Mesodermal cell (in vitro differentiated cells): Measurements from ENCODE around the gene PFAS. TPM values are rescaled to one million over a fixed set of nuclear protein-coding genes. Genes with fewer than 3 reads are reported as not detected.
A peak's percentile ranks its signal among the peaks of the same experiment; 100 is the strongest.
"Not testable (repeated sequence)": the region's sequence is repeated elsewhere in the genome, so short reads cannot be mapped to it uniquely, and the experiment has no call there.

Experiments used
- H3K27ac ChIP-seq: 2 replicates; pipeline ENCODE4 v1.7.0; 2013; ENCODE audit warnings: mild to moderate bottlenecking, low read depth, low read length, moderate library complexity; ENCODE audit not compliant: severe bottlenecking
- H3K36me3 ChIP-seq: 2 replicates; pipeline ENCODE4 v1.7.1; 2013; ENCODE audit warnings: mild to moderate bottlenecking, low read length, moderate library complexity; ENCODE audit not compliant: control insufficient read depth, insufficient read depth
- H3K4me1 ChIP-seq: one replicate; pipeline ENCODE4 v1.7.1; 2013; ENCODE audit warnings: mild to moderate bottlenecking, low read length; ENCODE audit not compliant: insufficient read depth, control insufficient read depth, poor library complexity, severe bottlenecking
- H3K4me3 ChIP-seq: 2 replicates; pipeline ENCODE4 v1.7.0; 2013; ENCODE audit warnings: low read length, control low read depth, mild to moderate bottlenecking; ENCODE audit not compliant: insufficient read depth, poor library complexity, severe bottlenecking; ENCODE audit errors: extremely low read depth
- H3K9me3 ChIP-seq: 2 replicates; pipeline ENCODE4 v1.7.1; 2013; ENCODE audit warnings: mild to moderate bottlenecking, low read length, moderate library complexity; ENCODE audit not compliant: control insufficient read depth
- WGBS, 2 experiments: methylation state at CpG; one replicate each; pipeline ENCODE4 v1.1.5; 2013; ENCODE audit warnings: missing lambda C conversion rate in 2 of 2; ENCODE audit not compliant: insufficient coverage in 2 of 2; 5-methylcytosine and 5-hydroxymethylcytosine counted together
- polyA plus RNA-seq, 2 experiments: library from polyadenylated mRNA; stranded (reverse); fragments of 50-300 nt; gene quantifications; one replicate each; pipeline ENCODE4 v1.2.3, GENCODE V29; 2013

The PFAS gene
- polyA plus RNA-seq (2013, experiment 1 of 2) = 23.6 TPM
- 22.0 TPM for polyA plus RNA-seq (2013, experiment 2 of 2)

GRCh38 chr17:8248751-8249607 lies at the start of gene PFAS:
PFAS (plus strand) TSS chr17:8249289; CDS start chr17:8253938, 4,649 bp downstream.
- peak within 1 kb of the TSS; percentile 96 for H3K27ac ChIP-seq
- peaks cover 9% of the 10 kb centered on the region for H3K4me1 ChIP-seq
- H3K36me3 ChIP-seq = peaks cover 12% of the 10 kb centered on the region
- WGBS, 2 experiments = 0 to 1% methylated on average over 53 to 56 of the region's 58 CpGs
- H3K4me3 ChIP-seq = peak within 1 kb of the TSS; percentile 78
- H3K9me3 ChIP-seq = no peaks in the 10 kb centered on the region

- no peak overlapping the region for H3K4me3 ChIP-seq
- H3K36me3 ChIP-seq = peaks cover 64% of the 10 kb centered on the region
- no peak overlapping the region for H3K27ac ChIP-seq
- H3K4me1 ChIP-seq = peaks cover 4% of the 10 kb centered on the region
- no peaks in the 10 kb centered on the region for H3K9me3 ChIP-seq
- 84 to 91% methylated on average over 12 to 14 of the region's 19 CpGs for WGBS, 2 experiments
Observed at GRCh38 chr17:8204761-8205555, 44.1 kb upstream of the PFAS start.

GRCh38 chr17:8206536-8206935 lies 42.6 kb upstream of the PFAS start:
- H3K4me3 ChIP-seq = no peak overlapping the region
- H3K9me3 ChIP-seq = no peaks in the 10 kb centered on the region
- 97% methylated on average over 7 to 10 of the region's 12 CpGs for WGBS, 2 experiments
- H3K36me3 ChIP-seq = peaks cover 57% of the 10 kb centered on the region
- H3K27ac ChIP-seq = no peak overlapping the region
- peaks cover 4% of the 10 kb centered on the region for H3K4me1 ChIP-seq

GRCh38 chr17:8209907-8210760 lies 39.0 kb upstream of the PFAS start, which contains the start of gene AURKB:
AURKB (minus strand) TSS chr17:8210575; CDS start chr17:8210224, 351 bp downstream.
- Histone ChIP-seq H3K27ac (peak within 1 kb of the TSS; percentile 81), H3K36me3 (peaks cover 30% of the 10 kb centered on the region), H3K4me3 (peak within 1 kb of the TSS; percentile 69), H3K9me3 (no peaks in the 10 kb centered on the region), H3K4me1 (peaks cover 4% of the 10 kb centered on the region)
- WGBS, 2 experiments = 0% methylated on average over 34 to 39 of the region's 46 CpGs

GRCh38 chr17:8210761-8211458 lies 38.2 kb upstream of the PFAS start:
- WGBS, 2 experiments = 59 to 70% methylated on average over 14 of the region's 22 CpGs
- Histone ChIP-seq H3K9me3 (no peaks in the 10 kb centered on the region), H3K4me1 (peaks cover 4% of the 10 kb centered on the region), H3K36me3 (peaks cover 22% of the 10 kb centered on the region), H3K27ac (peak overlapping the region; percentile 7), H3K4me3 (peak overlapping the region; percentile 69)

GRCh38 chr17:8212312-8213180 lies 36.5 kb upstream of the PFAS start:
- WGBS, 2 experiments = 90 to 91% methylated on average over 11 to 12 of the region's 14 CpGs
- no peaks in the 10 kb centered on the region for H3K9me3 ChIP-seq

GRCh38 chr17:8214000-8214399 lies 35.1 kb upstream of the PFAS start:
- not testable (repeated sequence) for H3K36me3 ChIP-seq

More at GRCh38 chr17:8212312-8213180, 36.5 kb upstream of the PFAS start:
- Histone ChIP-seq H3K27ac (no peak overlapping the region), H3K36me3 (peaks cover 7% of the 10 kb centered on the region), H3K4me3 (no peak overlapping the region), H3K4me1 (peaks cover 4% of the 10 kb centered on the region)

GRCh38 chr17:8220783-8221662 lies 28.1 kb upstream of the PFAS start:
- Histone ChIP-seq H3K9me3 (no peaks in the 10 kb centered on the region), H3K27ac (peak overlapping the region; percentile 94), H3K4me3 (peak overlapping the region; percentile 84), H3K36me3 (no peaks in the 10 kb centered on the region), H3K4me1 (peaks cover 10% of the 10 kb centered on the region)
- 0% methylated on average over 27 to 34 of the region's 45 CpGs for WGBS, 2 experiments

More at GRCh38 chr17:8214000-8214399, 35.1 kb upstream of the PFAS start:
- H3K9me3 ChIP-seq, H3K4me1 ChIP-seq, H3K4me3 ChIP-seq, H3K27ac ChIP-seq: not testable (repeated sequence)
- WGBS, 2 experiments = 85 to 87% methylated on average over 11 to 12 of the region's 15 CpGs
